Ascending aorta (tissue), 2 donors: Measurements from ENCODE around the gene FAM209B. TPM values are rescaled to one million over a fixed set of nuclear protein-coding genes. Genes with fewer than 3 reads are reported as not detected.

Experiments used
- DNase-seq, 2 donors: peaks; one replicate each; pipeline ENCODE4 v3.0.0-alpha.2; 2019; ENCODE audit warnings: low spot score in 2 of 2
- H3K27ac ChIP-seq, 2 donors: fragments of 200-600 bp; sonication (generic); one replicate each; pipeline ENCODE4 v1.5.1; 2016 to 2017; ENCODE audit warnings: mild to moderate bottlenecking in 1 of 2
- H3K27me3 ChIP-seq: fragments of 200-600 bp; sonication (generic); one replicate; pipeline ENCODE4 v1.5.1; 2017
- H3K36me3 ChIP-seq, 2 donors: fragments of 200-600 bp; sonication (generic); one replicate each; pipeline ENCODE4 v1.5.1; 2016
- H3K4me1 ChIP-seq, 2 donors: fragments of 200-600 bp; sonication (generic); one replicate each; pipeline ENCODE4 v1.5.1; 2016 to 2017; ENCODE audit warnings: mild to moderate bottlenecking in 1 of 2
- H3K4me3 ChIP-seq, 2 donors: fragments of 200-600 bp; sonication (generic); one replicate each; pipeline ENCODE4 v1.5.1; 2016 to 2017; ENCODE audit warnings: mild to moderate bottlenecking in 1 of 2
- H3K9me3 ChIP-seq, 2 donors: fragments of 200-600 bp; sonication (generic); one replicate each; pipeline ENCODE4 v1.5.1; 2016
- intact Hi-C: fragments of 100-400 bp; cut with DNase I; formaldehyde crosslinking; loops from one replicate; pipeline ENCODE4 v1.15.1; 2023
- total RNA-seq: library from RNA; depleted of rRNA; stranded (reverse); fragments of >200 nt; gene quantifications from one replicate; pipeline ENCODE4 v1.1.0, GENCODE V29; 2016
- TF ChIP-seq, protein P1 (sequence below), 3 experiments: fragments of 200-600 bp in 2 of 3; fragments of 450-650 bp in 1 of 3; sonication (generic) in 2 of 3; IDR thresholded peaks; one replicate each; pipeline ENCODE4 v1.5.1; 2016 to 2019; ENCODE audit warnings: antibody characterized with exemption in 3 of 3, mild to moderate bottlenecking in 1 of 3, moderate library complexity in 1 of 3

FAM209B gene
- total RNA-seq, 1 donor from 2014 or later: not detected

DNA sequence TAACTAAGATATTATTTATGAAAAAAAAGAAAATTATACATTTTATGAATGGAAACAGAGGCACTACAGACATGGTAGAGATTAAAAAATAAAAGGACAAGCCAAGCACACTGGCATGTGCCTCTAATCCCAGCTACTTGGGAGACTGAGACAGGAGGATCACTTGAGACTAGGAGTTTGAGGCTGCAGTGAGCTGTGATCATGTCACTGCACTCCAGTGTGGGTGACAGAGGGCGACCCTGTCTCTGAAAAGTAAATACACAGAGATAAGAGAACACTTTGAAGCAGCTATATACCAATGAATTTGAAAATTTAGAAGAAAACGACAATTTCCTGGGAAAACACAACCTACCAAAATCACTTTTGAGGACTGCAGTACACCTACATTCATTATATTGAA lies 48.7 kb downstream of the FAM209B start:
- TF ChIP-seq, protein P1, sequence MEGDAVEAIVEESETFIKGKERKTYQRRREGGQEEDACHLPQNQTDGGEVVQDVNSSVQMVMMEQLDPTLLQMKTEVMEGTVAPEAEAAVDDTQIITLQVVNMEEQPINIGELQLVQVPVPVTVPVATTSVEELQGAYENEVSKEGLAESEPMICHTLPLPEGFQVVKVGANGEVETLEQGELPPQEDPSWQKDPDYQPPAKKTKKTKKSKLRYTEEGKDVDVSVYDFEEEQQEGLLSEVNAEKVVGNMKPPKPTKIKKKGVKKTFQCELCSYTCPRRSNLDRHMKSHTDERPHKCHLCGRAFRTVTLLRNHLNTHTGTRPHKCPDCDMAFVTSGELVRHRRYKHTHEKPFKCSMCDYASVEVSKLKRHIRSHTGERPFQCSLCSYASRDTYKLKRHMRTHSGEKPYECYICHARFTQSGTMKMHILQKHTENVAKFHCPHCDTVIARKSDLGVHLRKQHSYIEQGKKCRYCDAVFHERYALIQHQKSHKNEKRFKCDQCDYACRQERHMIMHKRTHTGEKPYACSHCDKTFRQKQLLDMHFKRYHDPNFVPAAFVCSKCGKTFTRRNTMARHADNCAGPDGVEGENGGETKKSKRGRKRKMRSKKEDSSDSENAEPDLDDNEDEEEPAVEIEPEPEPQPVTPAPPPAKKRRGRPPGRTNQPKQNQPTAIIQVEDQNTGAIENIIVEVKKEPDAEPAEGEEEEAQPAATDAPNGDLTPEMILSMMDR (IDR thresholded peaks at IDR 0.05): no peak
- DNase-seq: no peak
- Histone ChIP-seq H3K36me3 (no peaks in the 10 kb centered on the region), H3K4me1 (no peaks in the 10 kb centered on the region), H3K4me3 (no peak overlapping the region), H3K27me3 (no peaks in the 10 kb centered on the region), H3K9me3 (no peaks in the 10 kb centered on the region), H3K27ac (no peak overlapping the region)
- intact Hi-C loops: no loop called here

DNA sequence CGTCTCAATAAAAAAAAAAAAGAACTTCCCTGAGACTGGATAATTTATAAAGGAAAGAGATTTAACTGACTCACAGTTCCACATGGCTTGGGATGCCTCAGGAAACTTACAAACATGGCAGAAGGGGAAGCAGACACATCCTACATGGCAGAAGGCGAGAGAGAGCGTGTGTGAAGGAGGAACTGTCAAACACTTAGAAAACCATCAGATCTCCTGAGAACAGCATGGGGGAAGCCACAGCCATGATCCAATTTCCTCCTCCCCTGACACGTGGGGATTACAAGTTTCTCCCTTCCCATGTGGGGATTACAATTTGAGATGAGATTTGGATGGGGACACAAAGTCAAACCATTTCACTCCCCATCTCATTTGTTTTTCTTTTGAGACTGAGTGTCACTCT lies 49.5 kb downstream of the FAM209B start:
- Histone ChIP-seq H3K27me3 (no peaks in the 10 kb centered on the region), H3K36me3 (no peaks in the 10 kb centered on the region), H3K4me1 (no peaks in the 10 kb centered on the region), H3K9me3 (no peaks in the 10 kb centered on the region), H3K27ac (no peak overlapping the region), H3K4me3 (no peak overlapping the region)
- TF ChIP-seq, protein P1 (IDR thresholded peaks at IDR 0.05): no peak
- intact Hi-C loops: no loop called here
- DNase-seq: no peak

DNA sequence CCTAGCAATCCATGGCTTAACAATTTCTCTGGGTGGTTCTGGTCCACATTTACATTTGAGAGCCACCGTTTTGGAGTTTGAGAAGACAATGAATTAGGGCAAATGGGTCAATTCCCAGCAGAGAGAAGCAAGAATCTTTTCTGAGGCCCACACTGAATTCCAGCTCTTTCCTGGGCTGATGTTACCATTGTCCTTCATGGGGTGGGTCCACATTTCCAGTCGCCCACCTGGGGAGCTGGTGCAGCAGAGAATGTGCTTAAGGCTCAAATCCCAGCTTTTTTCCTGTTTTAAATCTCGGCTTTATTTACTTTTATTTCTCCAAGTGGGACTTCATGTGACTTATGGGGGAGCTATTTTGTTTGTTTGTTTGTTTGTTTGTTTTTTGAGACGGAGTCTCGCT lies 51.9 kb downstream of the FAM209B start:
- DNase-seq: no peak
- Histone ChIP-seq H3K9me3 (no peaks in the 10 kb centered on the region), H3K27me3 (no peaks in the 10 kb centered on the region), H3K4me1 (no peaks in the 10 kb centered on the region), H3K27ac (no peak overlapping the region), H3K36me3 (no peaks in the 10 kb centered on the region), H3K4me3 (no peak overlapping the region)
- TF ChIP-seq, protein P1 (IDR thresholded peaks at IDR 0.05): no peak
- intact Hi-C loops: no loop called here

Other genes starting within 250 kb of the FAM209B start
- gene FAM210B, start 174.3 kb upstream of the FAM209B start, total RNA-seq: 17.9 TPM
- not detected for gene AURKA, start 141.0 kb upstream of the FAM209B start, total RNA-seq
- 13.7 TPM for gene CSTF1, start 140.6 kb upstream of the FAM209B start, total RNA-seq
- gene CASS4, start 121.0 kb upstream of the FAM209B start, total RNA-seq: 11.2 TPM
- 54.5 TPM for gene RTF2, start 64.6 kb upstream of the FAM209B start, total RNA-seq
- gene FAM209A, start 8.5 kb upstream of the FAM209B start, total RNA-seq: not detected
- gene TFAP2C, start 96.1 kb downstream of the FAM209B start, total RNA-seq: 4.9 TPM